Stimulated activated CD4-positive, alpha-beta T cell treated with anti-CD3 and anti-CD28 coated beads, Interleukin-15, amount 100 ng/mL, for 1 hour (primary cell): ENCODE results near the gene SOX13.

ENCODE experiments used
- DNase-seq, 2 donors: peaks; one replicate each; pipeline ENCODE4 v3.0.0-alpha.2; 2020; ENCODE audit warnings: low read depth in 1 of 2, low spot score in 1 of 2

The SOX13 gene

GRCh38 chr1:204130178-204130577 is 57.3 kb downstream of the SOX13 start:
- DNase-seq: no peak

GRCh38 chr1:204130981-204131892 is 58.3 kb downstream of the SOX13 start:
- DNase-seq: no peak

GRCh38 chr1:204131978-204132377 is 59.1 kb downstream of the SOX13 start:
- DNase-seq: no peak

- DNase-seq: no peak
These were observed 59.8 kb downstream of the SOX13 start for GRCh38 chr1:204132718-204133117.

GRCh38 chr1:204134103-204134502 is 61.2 kb downstream of the SOX13 start:
- no peak for DNase-seq

- no peak for DNase-seq
These were observed 63.9 kb downstream of the SOX13 start for GRCh38 chr1:204136814-204137213.

GRCh38 chr1:204139088-204139487 is 66.2 kb downstream of the SOX13 start:
- DNase-seq: no peak

- no peak for DNase-seq
These were observed 67.0 kb downstream of the SOX13 start for GRCh38 chr1:204139952-204140351.

GRCh38 chr1:204141131-204141530 is 68.2 kb downstream of the SOX13 start:
- no peak for DNase-seq

GRCh38 chr1:204142032-204142974 is 69.4 kb downstream of the SOX13 start:
- no peak for DNase-seq

GRCh38 chr1:204143276-204144041 is 70.5 kb downstream of the SOX13 start:
- no peak for DNase-seq

GRCh38 chr1:204145033-204145504 is 72.2 kb downstream of the SOX13 start:
- DNase-seq: no peak

- no peak for DNase-seq
These were observed 73.4 kb downstream of the SOX13 start for GRCh38 chr1:204146309-204146708.

- DNase-seq: no peak
These were observed 74.0 kb downstream of the SOX13 start for GRCh38 chr1:204146965-204147364.

- DNase-seq: no peak
These were observed 74.8 kb downstream of the SOX13 start for GRCh38 chr1:204147406-204148383.

- no peak for DNase-seq
These were observed 76.2 kb downstream of the SOX13 start for GRCh38 chr1:204149107-204149506.

- DNase-seq: no peak
These were observed 77.0 kb downstream of the SOX13 start for GRCh38 chr1:204149635-204150565.

- DNase-seq: no peak
These were observed 78.0 kb downstream of the SOX13 start for GRCh38 chr1:204150702-204151551.
